Retinal pigment epithelial cell (primary cell): ENCODE results near the gene CSNK1E.

ENCODE experiments used
- DNase-seq: peaks from one replicate; pipeline ENCODE4 v3.0.0-alpha.2; 2010; ENCODE audit warnings: low read depth
- H3K4me3 ChIP-seq: 2 replicates; pipeline ENCODE4 v1.5.1; 2011; ENCODE audit warnings: mild to moderate bottlenecking, low read length, control low read depth, moderate library complexity
- TF ChIP-seq, protein P1 (sequence below): conservative IDR thresholded peaks from 2 replicates; pipeline ENCODE4 v1.5.1; 2011; ENCODE audit warnings: low read depth, low read length, control low read depth, inconsistent platforms

Gene CSNK1E

GRCh38 chr22:38318792-38319773 is 1.9 kb upstream of the CSNK1E start:
- H3K4me3 ChIP-seq = no peak overlapping the region
- TF ChIP-seq, protein P1, sequence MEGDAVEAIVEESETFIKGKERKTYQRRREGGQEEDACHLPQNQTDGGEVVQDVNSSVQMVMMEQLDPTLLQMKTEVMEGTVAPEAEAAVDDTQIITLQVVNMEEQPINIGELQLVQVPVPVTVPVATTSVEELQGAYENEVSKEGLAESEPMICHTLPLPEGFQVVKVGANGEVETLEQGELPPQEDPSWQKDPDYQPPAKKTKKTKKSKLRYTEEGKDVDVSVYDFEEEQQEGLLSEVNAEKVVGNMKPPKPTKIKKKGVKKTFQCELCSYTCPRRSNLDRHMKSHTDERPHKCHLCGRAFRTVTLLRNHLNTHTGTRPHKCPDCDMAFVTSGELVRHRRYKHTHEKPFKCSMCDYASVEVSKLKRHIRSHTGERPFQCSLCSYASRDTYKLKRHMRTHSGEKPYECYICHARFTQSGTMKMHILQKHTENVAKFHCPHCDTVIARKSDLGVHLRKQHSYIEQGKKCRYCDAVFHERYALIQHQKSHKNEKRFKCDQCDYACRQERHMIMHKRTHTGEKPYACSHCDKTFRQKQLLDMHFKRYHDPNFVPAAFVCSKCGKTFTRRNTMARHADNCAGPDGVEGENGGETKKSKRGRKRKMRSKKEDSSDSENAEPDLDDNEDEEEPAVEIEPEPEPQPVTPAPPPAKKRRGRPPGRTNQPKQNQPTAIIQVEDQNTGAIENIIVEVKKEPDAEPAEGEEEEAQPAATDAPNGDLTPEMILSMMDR = no peak
- no peak for DNase-seq

- peak; percentile 78 for DNase-seq
- TF ChIP-seq, protein P1 = no peak
- H3K4me3 ChIP-seq = peak overlapping the region; percentile 53
Observed at GRCh38 chr22:38317995-38318715, 922 bp upstream of the CSNK1E start.

DNA sequence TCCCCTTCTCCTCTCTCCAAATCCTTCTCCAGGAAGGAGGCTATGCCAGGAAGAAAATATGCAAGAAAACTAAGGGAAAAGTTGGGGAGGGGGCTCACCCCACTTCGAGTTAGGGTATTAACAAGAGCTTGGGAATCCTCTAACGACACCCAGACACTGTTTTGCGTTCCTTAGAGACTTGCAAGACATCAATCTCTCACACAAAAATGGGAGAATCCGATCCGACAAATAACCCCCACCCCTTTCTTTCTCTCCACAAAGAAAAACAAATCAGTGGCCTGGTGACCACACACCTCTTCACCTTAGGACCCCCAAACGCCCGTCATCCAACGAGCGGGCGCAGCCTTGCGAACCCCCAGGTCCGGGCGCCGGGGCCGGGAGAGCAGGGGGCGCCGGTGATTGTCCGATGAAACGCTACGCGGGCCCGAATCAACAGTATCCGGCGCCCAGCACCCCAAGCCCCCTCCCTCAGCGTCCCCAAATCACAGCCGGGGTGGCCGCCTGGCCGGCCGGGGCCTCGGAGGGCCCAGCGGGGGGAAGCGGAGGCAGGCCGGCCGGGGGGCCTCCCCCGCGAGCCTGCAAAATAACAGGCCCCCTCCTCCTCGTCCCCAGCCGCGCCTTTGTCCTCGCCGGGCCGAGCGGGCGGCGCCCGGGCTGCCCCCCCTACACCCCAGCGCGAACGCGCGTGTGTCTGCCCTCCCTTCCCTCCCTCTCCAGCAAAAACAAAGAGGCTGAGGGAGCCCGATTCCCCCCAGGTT is 690 bp downstream of the CSNK1E start:
- no peak for DNase-seq

DNA sequence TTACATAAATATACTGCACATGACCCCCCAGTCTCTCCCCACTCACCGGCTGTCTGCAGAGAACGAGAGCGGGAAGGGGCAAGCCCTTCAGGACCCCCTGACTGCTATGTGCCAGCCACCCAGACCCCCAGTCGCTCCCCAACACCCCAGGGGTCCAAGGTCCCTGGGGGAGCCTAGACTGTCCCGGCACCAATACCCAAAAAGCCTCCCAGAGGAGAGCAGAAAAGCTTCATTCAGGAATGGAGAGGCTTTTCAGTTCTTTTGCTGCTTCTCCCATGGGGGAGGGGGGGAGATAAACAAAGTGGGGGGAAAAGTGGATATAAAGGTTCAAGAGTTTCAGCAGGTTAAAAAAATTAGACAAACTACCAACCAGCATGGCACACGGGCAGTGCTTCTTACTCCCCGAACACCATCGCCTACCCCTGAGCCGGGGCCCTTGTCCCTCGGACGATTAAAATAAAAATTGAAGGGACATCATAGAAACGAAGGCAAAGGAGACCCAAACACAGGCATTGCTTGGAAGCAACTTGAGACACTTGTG is 1.3 kb downstream of the CSNK1E start:
- TF ChIP-seq, protein P1 = no peak
- peak overlapping the region; percentile 98 for H3K4me3 ChIP-seq
- no peak for DNase-seq

More for the DNA sequence above, 690 bp downstream of the CSNK1E start:
- TF ChIP-seq, protein P1 = no peak
- H3K4me3 ChIP-seq = peak overlapping the region; percentile 98

DNA sequence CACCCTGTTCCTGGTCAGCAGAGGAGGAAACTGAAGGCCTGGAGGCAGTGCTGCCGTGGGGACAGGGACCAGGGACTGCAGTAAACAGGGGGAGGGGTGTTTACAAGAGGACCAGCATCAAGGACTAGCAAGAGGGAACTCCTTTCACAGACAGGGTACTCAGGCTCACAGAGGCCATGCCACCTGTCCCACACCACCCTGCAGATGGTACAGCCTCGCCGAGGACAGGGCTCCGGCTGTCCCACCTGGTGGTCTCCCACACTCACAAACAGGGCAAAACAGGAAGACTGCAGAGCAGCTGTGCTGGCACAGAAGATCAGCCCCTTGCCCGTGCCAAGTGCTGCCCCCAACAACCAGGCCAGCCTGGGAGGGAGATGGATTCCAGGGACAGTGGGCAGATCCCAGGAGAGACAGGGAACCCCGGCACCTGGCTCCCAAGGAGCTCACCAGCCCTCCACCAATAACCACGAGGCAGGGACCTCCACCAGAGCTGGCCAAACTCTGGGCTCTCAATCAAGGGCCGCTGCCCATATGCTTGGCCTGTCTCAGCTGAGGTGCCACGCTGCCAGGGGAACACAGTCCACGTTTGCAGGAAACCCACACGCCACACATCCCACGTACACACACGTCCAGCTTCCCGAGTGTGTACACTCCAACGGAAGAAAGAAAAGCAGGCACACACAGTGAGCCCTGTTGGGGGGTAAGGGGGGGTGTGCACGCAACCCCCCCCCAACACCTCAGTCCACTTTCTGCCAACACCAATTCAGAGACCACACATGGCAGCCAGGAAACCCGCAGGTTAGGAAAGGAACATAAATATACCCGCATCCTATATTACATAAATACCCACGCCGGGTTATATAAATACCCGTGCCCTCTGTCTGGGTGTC is 2.1 kb downstream of the CSNK1E start:
- TF ChIP-seq, protein P1 = no peak
- no peak for DNase-seq
- peak overlapping the region; percentile 98 for H3K4me3 ChIP-seq
